Measurements from ENCODE around the gene IMMP2L. TPM values are rescaled to one million over a fixed set of nuclear protein-coding genes. Genes with fewer than 3 reads are reported as not detected.

The IMMP2L gene
- polyA plus RNA-seq, 1 donor (not counting 4 experiments of a cell fraction or from before 2014, with no cell fraction given): 14.1 TPM

- Histone ChIP-seq H3K36me3 (ENCODE audit: control insufficient read depth in 2 of 2, extremely low read depth in 1 of 2, insufficient read depth in 2 of 2, low read length in 2 of 2) (no peaks in the 10 kb centered on the region), H3K4me3 (ENCODE audit: control insufficient read depth in 2 of 3, extremely low read depth in 1 of 3, insufficient read depth in 2 of 3, low read depth in 1 of 3, low read length in 3 of 3) (no peak overlapping the region), H4K20me1 (ENCODE audit: control insufficient read depth, extremely low read depth, insufficient read depth, low read length) (no peaks in the 10 kb centered on the region), H3K27me3 (ENCODE audit: control insufficient read depth, extremely low read depth, insufficient read depth, low read length) (no peaks in the 10 kb centered on the region), H2AFZ (ENCODE audit: control insufficient read depth, low read length) (no peak overlapping the region), H3K9me3 (ENCODE audit: control insufficient read depth, low read depth, low read length) (no peaks in the 10 kb centered on the region), H3K9ac (ENCODE audit: control insufficient read depth, extremely low read depth, insufficient read depth, low read length) (no peak overlapping the region), H3K4me2 (ENCODE audit: control insufficient read depth, extremely low read depth, insufficient read depth, low read depth, low read length) (no peak overlapping the region), H3K79me2 (ENCODE audit: control insufficient read depth, insufficient read depth, low read length) (no peaks in the 10 kb centered on the region), H3K27ac (ENCODE audit: control insufficient read depth, insufficient read depth, low read length) (no peak overlapping the region), H3K9me1 (ENCODE audit: control insufficient read depth, extremely low read depth, insufficient read depth, low read length) (no peaks in the 10 kb centered on the region), H3K4me1 (ENCODE audit: control insufficient read depth, extremely low read depth, insufficient read depth, low read length) (peaks cover 8% of the 10 kb centered on the region)
- TF ChIP-seq EZH2 (IDR thresholded peaks at IDR 0.05; ENCODE audit: low read length): no peak
- TF ChIP-seq CTCF (optimal IDR thresholded peaks at IDR 0.05 in 1 of 3, IDR thresholded peaks at IDR 0.05 in 1 of 3, conservative IDR thresholded peaks at IDR 0.05 in 1 of 3; ENCODE audit: extremely low read depth in 1 of 3, insufficient read depth in 2 of 3, low read length in 3 of 3): no peak
- no peak for DNase-seq (ENCODE audit: low read depth, low spot score)
- FAIRE-seq: no peak
- dilution Hi-C loops (cut with MboI; ENCODE audit: extremely low pct_ligation_motif_present, low sequenced_read_pairs): no loop called here
These were observed 535.9 kb downstream of the IMMP2L start for GRCh38 chr7:111026343-111026742.

- no peak for TF ChIP-seq CTCF (optimal IDR thresholded peaks at IDR 0.05 in 1 of 3, IDR thresholded peaks at IDR 0.05 in 1 of 3, conservative IDR thresholded peaks at IDR 0.05 in 1 of 3; ENCODE audit: extremely low read depth in 1 of 3, insufficient read depth in 2 of 3, low read length in 3 of 3)
- no peak for TF ChIP-seq EZH2 (IDR thresholded peaks at IDR 0.05; ENCODE audit: low read length)
- Histone ChIP-seq H3K4me2 (ENCODE audit: control insufficient read depth, extremely low read depth, insufficient read depth, low read depth, low read length) (no peak overlapping the region), H3K4me1 (ENCODE audit: control insufficient read depth, extremely low read depth, insufficient read depth, low read length) (peaks cover 5% of the 10 kb centered on the region), H3K27ac (ENCODE audit: control insufficient read depth, insufficient read depth, low read length) (no peak overlapping the region), H3K27me3 (ENCODE audit: control insufficient read depth, extremely low read depth, insufficient read depth, low read length) (no peaks in the 10 kb centered on the region), H3K79me2 (ENCODE audit: control insufficient read depth, insufficient read depth, low read length) (no peaks in the 10 kb centered on the region), H3K36me3 (ENCODE audit: control insufficient read depth in 2 of 2, extremely low read depth in 1 of 2, insufficient read depth in 2 of 2, low read length in 2 of 2) (no peaks in the 10 kb centered on the region), H3K9me1 (ENCODE audit: control insufficient read depth, extremely low read depth, insufficient read depth, low read length) (no peaks in the 10 kb centered on the region), H2AFZ (ENCODE audit: control insufficient read depth, low read length) (no peak overlapping the region), H3K4me3 (ENCODE audit: control insufficient read depth in 2 of 3, extremely low read depth in 1 of 3, insufficient read depth in 2 of 3, low read depth in 1 of 3, low read length in 3 of 3) (no peak overlapping the region), H4K20me1 (ENCODE audit: control insufficient read depth, extremely low read depth, insufficient read depth, low read length) (no peaks in the 10 kb centered on the region), H3K9ac (ENCODE audit: control insufficient read depth, extremely low read depth, insufficient read depth, low read length) (no peak overlapping the region), H3K9me3 (ENCODE audit: control insufficient read depth, low read depth, low read length) (no peaks in the 10 kb centered on the region)
- dilution Hi-C loops (cut with MboI; ENCODE audit: extremely low pct_ligation_motif_present, low sequenced_read_pairs): no loop called here
- FAIRE-seq: no peak
- DNase-seq (ENCODE audit: low read depth, low spot score): no peak
These were observed 537.3 kb downstream of the IMMP2L start for GRCh38 chr7:111025006-111025405.

Measured in keratinocyte (primary cell).